ENCODE data around the gene KLK4. TPM values are rescaled to one million over a fixed set of nuclear protein-coding genes. Genes with fewer than 3 reads are reported as not detected.

KLK4 gene
- total and polyA plus RNA-seq, 2 of the 13 experiments (the other 11 are each of a cell fraction or from before 2014, with no cell fraction given), result not detected

DNA sequence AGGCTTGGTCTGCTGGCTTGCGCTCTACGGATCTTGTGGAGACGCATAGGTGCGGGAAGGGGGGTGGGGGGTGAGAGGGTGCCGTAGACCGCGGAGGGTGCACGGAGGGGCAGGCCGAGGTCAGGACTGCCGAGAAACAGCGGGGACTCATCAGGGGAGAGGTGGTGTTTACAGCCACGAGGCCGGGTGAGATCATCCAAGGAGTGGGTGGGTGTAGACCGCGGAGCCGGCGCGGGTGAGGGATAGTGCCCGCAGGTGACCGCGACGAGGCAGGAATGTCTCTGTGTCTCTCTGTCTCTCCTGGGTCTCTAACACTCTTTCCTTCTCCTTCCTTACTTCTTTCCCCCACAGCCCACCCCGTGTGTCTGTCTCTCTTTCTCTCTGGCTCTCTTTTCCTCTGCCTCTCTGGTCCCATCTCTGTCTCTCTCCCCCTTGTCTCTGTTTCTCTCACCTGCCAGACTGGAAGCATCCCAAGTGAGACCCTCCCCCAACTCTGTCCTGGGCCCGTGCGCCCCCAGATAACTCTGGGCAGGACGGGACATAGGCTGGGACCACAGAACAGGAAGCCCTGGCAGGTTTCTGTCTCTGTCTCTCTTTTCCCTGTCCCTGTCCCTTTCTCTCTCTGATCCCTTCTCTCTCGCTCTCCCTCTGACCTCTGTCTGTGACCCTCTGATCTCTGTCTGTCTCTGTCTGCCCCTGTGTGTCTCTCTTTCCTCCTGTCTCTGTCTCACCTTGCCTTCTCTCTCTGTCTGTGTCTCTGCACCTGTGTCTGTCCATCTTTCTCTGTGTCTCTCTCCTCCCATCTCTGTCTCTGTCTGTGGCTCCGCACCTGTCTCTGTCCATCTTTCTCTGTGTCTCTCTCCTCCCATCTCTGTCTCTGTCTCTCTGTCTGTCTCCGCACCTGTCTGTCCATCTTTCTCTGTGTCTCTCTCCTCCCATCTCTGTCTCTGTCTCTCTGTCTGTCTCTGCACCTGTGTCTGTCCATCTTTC lies 1.8 kb upstream of the KLK4 start:
- Histone ChIP-seq H3K79me2 (ENCODE audit: insufficient read depth, low read length) (no peaks in the 10 kb centered on the region), H3K4me3 (replicated peaks in 1 of 3; ENCODE audit: insufficient read depth in 1 of 3, low read depth in 2 of 3, low read length in 3 of 3) (no peak overlapping the region), H3K27ac (ENCODE audit: extremely low read length, insufficient read depth, low read length) (no peak overlapping the region), H2AFZ (ENCODE audit: low read length) (no peak overlapping the region), H4K20me1 (ENCODE audit: insufficient read depth, low read length) (no peaks in the 10 kb centered on the region), H3K4me1 (ENCODE audit: insufficient read depth, low read length) (no peaks in the 10 kb centered on the region), H3K36me3 (replicated peaks in 1 of 2; ENCODE audit: control insufficient read depth in 1 of 2, insufficient read depth in 2 of 2, low read length in 2 of 2) (no peaks in the 10 kb centered on the region), H3K27me3 (ENCODE audit: control insufficient read depth in 1 of 2, insufficient read depth in 2 of 2, low read length in 2 of 2) (peaks cover 3 to 39% of the 10 kb centered on the region in 2 experiments), H3K9me3 (ENCODE audit: low read length) (no peaks in the 10 kb centered on the region), H3K9ac (ENCODE audit: insufficient read depth, low read depth, low read length) (no peak overlapping the region), H3K4me2 (ENCODE audit: low read depth, low read length) (no peak overlapping the region)
- ATAC-seq (no peak), FAIRE-seq (no peak), DNase-seq (ENCODE audit: low spot score) (no peak)
- WGBS (ENCODE audit: low lambda C conversion rate), result 12% methylated on average over 17 of the region's 29 CpGs
- intact Hi-C loops (cut with micrococcal nuclease; ENCODE audit: unreplicated experiment) (no loop called here), in situ Hi-C loops (cut with HindIII; ENCODE audit: extremely low pct_ligation_motif_present, low pct_unique_long_range_greater_than_20kb) (no loop called here)
- CTCF ChIA-PET (ENCODE audit: low intra/inter-chr PET ratio, low total read pairs), result no interaction called here
- TF ChIP-seq ATF7 (IDR thresholded peaks at IDR 0.05), result no peak
- no peak for TF ChIP-seq ATF7 (CRISPR knock-in tag; IDR thresholded peaks at IDR 0.05)
- no TSS peak for BruUV-seq (replicated peaks)
- POLR2A ChIA-PET, result no interaction called here

DNA sequence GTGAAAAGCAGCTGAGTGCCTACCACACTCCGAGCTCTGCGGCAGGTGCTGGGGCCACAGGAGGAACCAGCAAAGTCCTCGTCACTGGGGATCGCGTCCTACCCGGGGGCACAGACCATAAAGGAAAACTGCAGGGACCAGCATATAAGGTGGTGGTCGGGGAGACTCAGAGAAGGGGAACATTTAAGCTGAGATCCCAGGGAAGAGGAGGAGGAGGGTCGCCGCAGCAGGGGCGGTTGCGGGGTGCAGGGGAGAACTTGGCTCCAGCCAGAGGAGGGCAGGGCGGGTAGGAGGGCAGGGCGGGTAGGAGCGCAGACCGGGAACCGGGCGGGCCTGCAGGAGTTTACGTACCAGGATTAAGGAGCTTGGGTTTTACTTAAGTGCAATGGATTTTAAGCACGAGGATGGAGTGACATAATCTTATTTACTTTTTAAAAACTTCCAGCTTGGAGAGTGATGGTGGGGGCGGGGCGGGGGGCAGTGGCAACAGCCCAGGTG lies 956 bp upstream of the KLK4 start:
- Histone ChIP-seq H2AFZ (ENCODE audit: low read length) (no peak overlapping the region), H3K9me3 (ENCODE audit: low read length) (no peaks in the 10 kb centered on the region), H3K27me3 (ENCODE audit: control insufficient read depth in 1 of 2, insufficient read depth in 2 of 2, low read length in 2 of 2) (peaks cover 3 to 39% of the 10 kb centered on the region in 2 experiments), H3K4me1 (ENCODE audit: insufficient read depth, low read length) (no peaks in the 10 kb centered on the region), H3K79me2 (ENCODE audit: insufficient read depth, low read length) (no peaks in the 10 kb centered on the region), H3K4me2 (ENCODE audit: low read depth, low read length) (no peak overlapping the region), H3K36me3 (replicated peaks in 1 of 2; ENCODE audit: control insufficient read depth in 1 of 2, insufficient read depth in 2 of 2, low read length in 2 of 2) (no peaks in the 10 kb centered on the region), H3K9ac (ENCODE audit: insufficient read depth, low read depth, low read length) (no peak overlapping the region), H4K20me1 (ENCODE audit: insufficient read depth, low read length) (no peaks in the 10 kb centered on the region), H3K4me3 (replicated peaks in 1 of 3; ENCODE audit: insufficient read depth in 1 of 3, low read depth in 2 of 3, low read length in 3 of 3) (no peak overlapping the region), H3K27ac (ENCODE audit: extremely low read length, insufficient read depth, low read length) (no peak overlapping the region)
- no TSS peak for BruUV-seq (replicated peaks)
- WGBS (ENCODE audit: low lambda C conversion rate), result 15% methylated on average over 21 of the region's 21 CpGs
- ChIA-PET CTCF (ENCODE audit: low intra/inter-chr PET ratio, low total read pairs) (no interaction called here), POLR2A (no interaction called here)
- FAIRE-seq, result no peak
- no peak for DNase-seq (ENCODE audit: low spot score)
- intact Hi-C loops (cut with micrococcal nuclease; ENCODE audit: unreplicated experiment), result no loop called here
- TF ChIP-seq ZNF143 (CRISPR knock-in tag; IDR thresholded peaks at IDR 0.05) (no peak), ZNF224 (CRISPR knock-in tag; IDR thresholded peaks at IDR 0.05) (no peak), HNRNPK (IDR thresholded peaks at IDR 0.05; ENCODE audit: low read depth, low read length, poor library complexity, severe bottlenecking) (no peak), PRPF4 (IDR thresholded peaks at IDR 0.05; ENCODE audit: low read depth, low read length, poor library complexity, severe bottlenecking) (no peak), SMYD3 (CRISPR knock-in tag; IDR thresholded peaks at IDR 0.05) (no peak), ZNF264 (CRISPR knock-in tag; IDR thresholded peaks at IDR 0.05) (no peak), CBX5 (CRISPR knock-in tag; IDR thresholded peaks at IDR 0.05; ENCODE audit: borderline replicate concordance) (no peak), KAT8 (CRISPR knock-in tag; IDR thresholded peaks at IDR 0.05) (no peak), NFE2L1 (CRISPR knock-in tag; IDR thresholded peaks at IDR 0.05; ENCODE audit: borderline replicate concordance) (no peak), BORCS8-MEF2B (CRISPR knock-in tag; IDR thresholded peaks at IDR 0.05) (no peak), ZSCAN30 (CRISPR knock-in tag; IDR thresholded peaks at IDR 0.05) (no peak), ZNF841 (CRISPR knock-in tag; IDR thresholded peaks at IDR 0.05; ENCODE audit: borderline replicate concordance) (no peak)
- TF ChIP-seq, protein P1, sequence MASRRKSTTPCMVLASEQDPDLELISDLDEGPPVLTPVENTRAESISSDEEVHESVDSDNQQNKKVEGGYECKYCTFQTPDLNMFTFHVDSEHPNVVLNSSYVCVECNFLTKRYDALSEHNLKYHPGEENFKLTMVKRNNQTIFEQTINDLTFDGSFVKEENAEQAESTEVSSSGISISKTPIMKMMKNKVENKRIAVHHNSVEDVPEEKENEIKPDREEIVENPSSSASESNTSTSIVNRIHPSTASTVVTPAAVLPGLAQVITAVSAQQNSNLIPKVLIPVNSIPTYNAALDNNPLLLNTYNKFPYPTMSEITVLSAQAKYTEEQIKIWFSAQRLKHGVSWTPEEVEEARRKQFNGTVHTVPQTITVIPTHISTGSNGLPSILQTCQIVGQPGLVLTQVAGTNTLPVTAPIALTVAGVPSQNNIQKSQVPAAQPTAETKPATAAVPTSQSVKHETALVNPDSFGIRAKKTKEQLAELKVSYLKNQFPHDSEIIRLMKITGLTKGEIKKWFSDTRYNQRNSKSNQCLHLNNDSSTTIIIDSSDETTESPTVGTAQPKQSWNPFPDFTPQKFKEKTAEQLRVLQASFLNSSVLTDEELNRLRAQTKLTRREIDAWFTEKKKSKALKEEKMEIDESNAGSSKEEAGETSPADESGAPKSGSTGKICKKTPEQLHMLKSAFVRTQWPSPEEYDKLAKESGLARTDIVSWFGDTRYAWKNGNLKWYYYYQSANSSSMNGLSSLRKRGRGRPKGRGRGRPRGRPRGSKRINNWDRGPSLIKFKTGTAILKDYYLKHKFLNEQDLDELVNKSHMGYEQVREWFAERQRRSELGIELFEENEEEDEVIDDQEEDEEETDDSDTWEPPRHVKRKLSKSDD (CRISPR knock-in tag; IDR thresholded peaks at IDR 0.05; ENCODE audit: low read depth), result no peak
- ATAC-seq, result no peak
- in situ Hi-C loops (cut with HindIII; ENCODE audit: extremely low pct_ligation_motif_present, low pct_unique_long_range_greater_than_20kb), result no loop called here
